Measurements from ENCODE around the gene PLK5.

Gene PLK5

GRCh38 chr19:1507763-1508506 lies 15.9 kb upstream of the PLK5 start:
- H2AFZ ChIP-seq (ENCODE audit: low read length): peak overlapping the region; percentile 90
- H3K27me3 ChIP-seq (ENCODE audit: insufficient read depth, low read length, poor library complexity, severe bottlenecking): no peaks in the 10 kb centered on the region
- peak overlapping the region; percentile 50 for H3K9ac ChIP-seq (ENCODE audit: low read depth, low read length, poor library complexity, severe bottlenecking)

GRCh38 chr19:1508507-1508856 lies 15.4 kb upstream of the PLK5 start:
- H3K9me3 ChIP-seq (ENCODE audit: insufficient read depth, low read depth, low read length): no peaks in the 10 kb centered on the region
- no peaks in the 10 kb centered on the region for H3K9me2 ChIP-seq (replicated peaks; ENCODE audit: low read depth, low read length)
- H3K9ac ChIP-seq (ENCODE audit: low read depth, low read length, poor library complexity, severe bottlenecking): peak overlapping the region; percentile 50
- peak overlapping the region; percentile 69 for H2AFZ ChIP-seq (ENCODE audit: low read length)
- no peak for TF ChIP-seq CTCF (conservative IDR thresholded peaks at IDR 0.05; ENCODE audit: low read length)
- no peak for TF ChIP-seq EZH2phosphoT487 (IDR thresholded peaks at IDR 0.05; ENCODE audit: borderline replicate concordance)
- H3K79me2 ChIP-seq (ENCODE audit: insufficient read depth, low read length): no peaks in the 10 kb centered on the region
- H3K4me1 ChIP-seq (ENCODE audit: insufficient read depth, low read length, poor library complexity, severe bottlenecking): peaks cover 4% of the 10 kb centered on the region
- 0 out of 2 replicates have a peak, but pooled peaks cover 4% of the 10 kb centered on the region for H3F3A ChIP-seq (ENCODE audit: low read depth)
- H3K36me3 ChIP-seq (ENCODE audit: insufficient read depth, low read length): no peaks in the 10 kb centered on the region
- H3K27me3 ChIP-seq (ENCODE audit: insufficient read depth, low read length, poor library complexity, severe bottlenecking): no peaks in the 10 kb centered on the region
- H3K4me2 ChIP-seq (ENCODE audit: low read depth, low read length, poor library complexity, severe bottlenecking): peak overlapping the region; percentile 59
- peak overlapping the region; percentile 69 for H3K4me3 ChIP-seq (ENCODE audit: low read length, poor library complexity, severe bottlenecking)
- H4K20me1 ChIP-seq (ENCODE audit: insufficient read depth, low read length, poor library complexity, severe bottlenecking): no peaks in the 10 kb centered on the region

More at GRCh38 chr19:1507763-1508506, 15.9 kb upstream of the PLK5 start:
- TF ChIP-seq EZH2phosphoT487 (IDR thresholded peaks at IDR 0.05; ENCODE audit: borderline replicate concordance) (no peak), CTCF (conservative IDR thresholded peaks at IDR 0.05; ENCODE audit: low read length) (no peak)
- H4K20me1 ChIP-seq (ENCODE audit: insufficient read depth, low read length, poor library complexity, severe bottlenecking): no peaks in the 10 kb centered on the region
- H3K36me3 ChIP-seq (ENCODE audit: insufficient read depth, low read length): no peaks in the 10 kb centered on the region
- no peaks in the 10 kb centered on the region for H3K79me2 ChIP-seq (ENCODE audit: insufficient read depth, low read length)
- peak overlapping the region; percentile 59 for H3K4me2 ChIP-seq (ENCODE audit: low read depth, low read length, poor library complexity, severe bottlenecking)
- no peaks in the 10 kb centered on the region for H3K9me2 ChIP-seq (replicated peaks; ENCODE audit: low read depth, low read length)
- peaks cover 8% of the 10 kb centered on the region for H3K4me1 ChIP-seq (ENCODE audit: insufficient read depth, low read length, poor library complexity, severe bottlenecking)
- H3F3A ChIP-seq (ENCODE audit: low read depth): 0 out of 2 replicates have a peak, but pooled peaks cover 4% of the 10 kb centered on the region
- peak overlapping the region; percentile 69 for H3K4me3 ChIP-seq (ENCODE audit: low read length, poor library complexity, severe bottlenecking)
- no peaks in the 10 kb centered on the region for H3K9me3 ChIP-seq (ENCODE audit: insufficient read depth, low read depth, low read length)

GRCh38 chr19:1509602-1510441 lies 14.1 kb upstream of the PLK5 start:
- Histone ChIP-seq H3K27me3 (ENCODE audit: insufficient read depth, low read length, poor library complexity, severe bottlenecking) (no peaks in the 10 kb centered on the region), H3K4me1 (ENCODE audit: insufficient read depth, low read length, poor library complexity, severe bottlenecking) (peaks cover 4% of the 10 kb centered on the region), H2AFZ (ENCODE audit: low read length) (no peak overlapping the region), H3F3A (ENCODE audit: low read depth) (0 out of 2 replicates have a peak, but pooled peaks cover 4% of the 10 kb centered on the region), H3K36me3 (ENCODE audit: insufficient read depth, low read length) (no peaks in the 10 kb centered on the region), H3K9me3 (ENCODE audit: insufficient read depth, low read depth, low read length) (no peaks in the 10 kb centered on the region), H3K9ac (ENCODE audit: low read depth, low read length, poor library complexity, severe bottlenecking) (no peak overlapping the region), H3K4me2 (ENCODE audit: low read depth, low read length, poor library complexity, severe bottlenecking) (no peak overlapping the region), H4K20me1 (ENCODE audit: insufficient read depth, low read length, poor library complexity, severe bottlenecking) (no peaks in the 10 kb centered on the region), H3K4me3 (ENCODE audit: low read length, poor library complexity, severe bottlenecking) (no peak overlapping the region), H3K9me2 (replicated peaks; ENCODE audit: low read depth, low read length) (no peaks in the 10 kb centered on the region), H3K79me2 (ENCODE audit: insufficient read depth, low read length) (no peaks in the 10 kb centered on the region)
- TF ChIP-seq CTCF (conservative IDR thresholded peaks at IDR 0.05; ENCODE audit: low read length): no peak
- TF ChIP-seq EZH2phosphoT487 (IDR thresholded peaks at IDR 0.05; ENCODE audit: borderline replicate concordance): no peak
